ENCODE results near the gene ANKRD40CL. TPM values are rescaled to one million over a fixed set of nuclear protein-coding genes. Genes with fewer than 3 reads are reported as not detected.

The ANKRD40CL gene
- total RNA-seq, 3 donors from 2014 or later = not detected

GRCh38 chr17:50762177-50762576, 5.1 kb downstream of the ANKRD40CL start:
- H3K27me3 Mint-ChIP-seq (ENCODE audit: low read depth) = no peaks in the 10 kb centered on the region

GRCh38 chr17:50758989-50759544, 8.3 kb downstream of the ANKRD40CL start:
- ATAC-seq (no peak), DNase-seq (no peak)
- Mint-ChIP-seq H3K4me3 (no peak overlapping the region), H3K36me3 (ENCODE audit: insufficient read depth) (peaks cover 6% of the 10 kb centered on the region), H3K27me3 (ENCODE audit: low read depth) (no peaks in the 10 kb centered on the region), H3K4me1 (ENCODE audit: low read depth) (peaks cover 8% of the 10 kb centered on the region), H3K9me3 (no peaks in the 10 kb centered on the region)

More at GRCh38 chr17:50762177-50762576, 5.1 kb downstream of the ANKRD40CL start:
- no peaks in the 10 kb centered on the region for H3K36me3 Mint-ChIP-seq (ENCODE audit: insufficient read depth)
- H3K4me3 Mint-ChIP-seq = no peak overlapping the region
- no peak for ATAC-seq
- H3K4me1 Mint-ChIP-seq (ENCODE audit: low read depth) = peaks cover 14% of the 10 kb centered on the region
- DNase-seq = no peak
- no peaks in the 10 kb centered on the region for H3K9me3 Mint-ChIP-seq

- no peak overlapping the region for H3K4me3 Mint-ChIP-seq
- DNase-seq = no peak
- H3K36me3 Mint-ChIP-seq (ENCODE audit: insufficient read depth) = peaks cover 9% of the 10 kb centered on the region
- H3K27me3 Mint-ChIP-seq (ENCODE audit: low read depth) = no peaks in the 10 kb centered on the region
- no peaks in the 10 kb centered on the region for H3K9me3 Mint-ChIP-seq
- no peak for ATAC-seq
- H3K4me1 Mint-ChIP-seq (ENCODE audit: low read depth) = peaks cover 8% of the 10 kb centered on the region
Measured at GRCh38 chr17:50758524-50758923, 8.8 kb downstream of the ANKRD40CL start.

GRCh38 chr17:50754521-50754920, 12.8 kb downstream of the ANKRD40CL start:
- Mint-ChIP-seq H3K36me3 (ENCODE audit: insufficient read depth) (peaks cover 25% of the 10 kb centered on the region), H3K27me3 (ENCODE audit: low read depth) (no peaks in the 10 kb centered on the region), H3K9me3 (no peaks in the 10 kb centered on the region), H3K4me1 (ENCODE audit: low read depth) (no peaks in the 10 kb centered on the region), H3K4me3 (no peak overlapping the region)
- no peak for ATAC-seq
- DNase-seq = no peak

DNA sequence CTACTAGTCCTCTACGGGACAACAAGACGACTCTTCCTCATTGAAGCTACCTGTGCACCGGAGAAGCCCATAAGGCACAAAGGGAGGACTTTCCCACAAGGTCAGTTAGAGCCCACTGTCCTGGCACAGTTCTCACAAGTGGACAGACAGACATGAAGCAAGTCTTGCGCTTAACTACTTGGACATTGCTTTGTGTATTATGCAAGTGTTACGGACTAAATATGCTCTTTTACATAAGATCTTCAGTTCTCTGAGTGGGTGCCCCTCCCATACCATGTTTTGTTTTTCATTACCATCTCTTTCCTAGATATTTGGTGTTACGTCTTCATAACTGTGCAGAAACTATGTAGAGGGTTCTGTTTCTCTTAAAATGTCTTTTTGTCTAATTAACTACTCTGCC, 18.1 kb downstream of the ANKRD40CL start:
- Mint-ChIP-seq H3K4me3 (no peak overlapping the region), H3K27me3 (ENCODE audit: low read depth) (no peaks in the 10 kb centered on the region), H3K4me1 (ENCODE audit: low read depth) (peaks cover 3% of the 10 kb centered on the region), H3K9me3 (no peaks in the 10 kb centered on the region), H3K36me3 (ENCODE audit: insufficient read depth) (peaks cover 43% of the 10 kb centered on the region)
- no peak for DNase-seq
- ATAC-seq = no peak

GRCh38 chr17:50745631-50746030, 21.7 kb downstream of the ANKRD40CL start:
- ATAC-seq = no peak

DNA sequence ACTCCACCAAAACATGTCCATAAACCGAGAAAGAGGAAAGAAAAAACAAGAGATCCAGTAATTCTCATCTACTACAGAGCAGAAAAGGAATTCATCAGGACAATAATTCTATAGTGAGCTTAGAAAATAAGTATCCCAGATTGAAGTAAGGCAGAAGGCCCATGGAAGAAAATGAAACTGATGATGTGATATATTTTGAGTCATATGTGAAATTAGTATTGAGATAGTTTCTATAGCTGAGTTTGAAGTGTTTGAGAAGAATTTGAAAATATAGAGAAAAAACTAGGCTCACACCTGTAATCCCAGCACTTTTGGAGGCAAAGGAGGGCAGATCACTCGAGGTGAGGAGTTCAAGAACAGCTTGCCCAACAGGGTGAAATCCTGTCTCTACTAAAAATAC, 28.2 kb downstream of the ANKRD40CL start:
- peaks cover 44% of the 10 kb centered on the region for H3K36me3 Mint-ChIP-seq (ENCODE audit: insufficient read depth)
- no peak for DNase-seq

More at GRCh38 chr17:50745631-50746030, 21.7 kb downstream of the ANKRD40CL start:
- H3K27me3 Mint-ChIP-seq (ENCODE audit: low read depth) = no peaks in the 10 kb centered on the region
- DNase-seq = no peak
- peaks cover 55% of the 10 kb centered on the region for H3K36me3 Mint-ChIP-seq (ENCODE audit: insufficient read depth)
- peaks cover 3% of the 10 kb centered on the region for H3K4me1 Mint-ChIP-seq (ENCODE audit: low read depth)
- no peak overlapping the region for H3K4me3 Mint-ChIP-seq
- H3K9me3 Mint-ChIP-seq = no peaks in the 10 kb centered on the region

GRCh38 chr17:50737118-50737698, 30.1 kb downstream of the ANKRD40CL start:
- ATAC-seq = peak; percentile 72 to 79
- Mint-ChIP-seq H3K36me3 (ENCODE audit: insufficient read depth) (peaks cover 32% of the 10 kb centered on the region), H3K4me1 (ENCODE audit: low read depth) (peaks cover 50% of the 10 kb centered on the region), H3K4me3 (no peak overlapping the region), H3K27me3 (ENCODE audit: low read depth) (no peaks in the 10 kb centered on the region), H3K9me3 (no peaks in the 10 kb centered on the region)
- no peak for DNase-seq

More for the DNA sequence above, 28.2 kb downstream of the ANKRD40CL start:
- Mint-ChIP-seq H3K9me3 (no peaks in the 10 kb centered on the region), H3K4me1 (ENCODE audit: low read depth) (peaks cover 41% of the 10 kb centered on the region), H3K27me3 (ENCODE audit: low read depth) (no peaks in the 10 kb centered on the region), H3K4me3 (no peak overlapping the region)
- peak; percentile 41 to 52 for ATAC-seq

- H3K27me3 Mint-ChIP-seq (ENCODE audit: low read depth) = no peaks in the 10 kb centered on the region
- H3K36me3 Mint-ChIP-seq (ENCODE audit: insufficient read depth) = peaks cover 21% of the 10 kb centered on the region
- H3K4me1 Mint-ChIP-seq (ENCODE audit: low read depth) = peaks cover 65% of the 10 kb centered on the region
- ATAC-seq (no peak), DNase-seq (no peak)
- H3K4me3 Mint-ChIP-seq = no peak overlapping the region
- no peaks in the 10 kb centered on the region for H3K9me3 Mint-ChIP-seq
Measured at GRCh38 chr17:50735287-50735686, 32.0 kb downstream of the ANKRD40CL start.

GRCh38 chr17:50731575-50732460, 35.5 kb downstream of the ANKRD40CL start:
- H3K27me3 Mint-ChIP-seq (ENCODE audit: low read depth) = no peaks in the 10 kb centered on the region
- peaks cover 8% of the 10 kb centered on the region for H3K36me3 Mint-ChIP-seq (ENCODE audit: insufficient read depth)
- no peaks in the 10 kb centered on the region for H3K9me3 Mint-ChIP-seq
- H3K4me3 Mint-ChIP-seq = no peak overlapping the region
- ATAC-seq = no peak
- H3K4me1 Mint-ChIP-seq (ENCODE audit: low read depth) = peaks cover 64% of the 10 kb centered on the region
- no peak for DNase-seq

- ATAC-seq (peak; percentile 52 to 56), DNase-seq (no peak)
- H3K9me3 Mint-ChIP-seq = no peaks in the 10 kb centered on the region
- H3K27me3 Mint-ChIP-seq (ENCODE audit: low read depth) = no peaks in the 10 kb centered on the region
- H3K4me1 Mint-ChIP-seq (ENCODE audit: low read depth) = peaks cover 60% of the 10 kb centered on the region
- peaks cover 8% of the 10 kb centered on the region for H3K36me3 Mint-ChIP-seq (ENCODE audit: insufficient read depth)
- peak overlapping the region; percentile 29 for H3K4me3 Mint-ChIP-seq
Measured at GRCh38 chr17:50728881-50729765, 38.2 kb downstream of the ANKRD40CL start.

- no peak for ATAC-seq
- no peak for DNase-seq
- no peaks in the 10 kb centered on the region for H3K27me3 Mint-ChIP-seq (ENCODE audit: low read depth)
- H3K4me3 Mint-ChIP-seq = no peak overlapping the region
- peaks cover 8% of the 10 kb centered on the region for H3K36me3 Mint-ChIP-seq (ENCODE audit: insufficient read depth)
- peaks cover 67% of the 10 kb centered on the region for H3K4me1 Mint-ChIP-seq (ENCODE audit: low read depth)
- no peaks in the 10 kb centered on the region for H3K9me3 Mint-ChIP-seq
Measured at GRCh38 chr17:50728112-50728429, 39.2 kb downstream of the ANKRD40CL start.

DNA sequence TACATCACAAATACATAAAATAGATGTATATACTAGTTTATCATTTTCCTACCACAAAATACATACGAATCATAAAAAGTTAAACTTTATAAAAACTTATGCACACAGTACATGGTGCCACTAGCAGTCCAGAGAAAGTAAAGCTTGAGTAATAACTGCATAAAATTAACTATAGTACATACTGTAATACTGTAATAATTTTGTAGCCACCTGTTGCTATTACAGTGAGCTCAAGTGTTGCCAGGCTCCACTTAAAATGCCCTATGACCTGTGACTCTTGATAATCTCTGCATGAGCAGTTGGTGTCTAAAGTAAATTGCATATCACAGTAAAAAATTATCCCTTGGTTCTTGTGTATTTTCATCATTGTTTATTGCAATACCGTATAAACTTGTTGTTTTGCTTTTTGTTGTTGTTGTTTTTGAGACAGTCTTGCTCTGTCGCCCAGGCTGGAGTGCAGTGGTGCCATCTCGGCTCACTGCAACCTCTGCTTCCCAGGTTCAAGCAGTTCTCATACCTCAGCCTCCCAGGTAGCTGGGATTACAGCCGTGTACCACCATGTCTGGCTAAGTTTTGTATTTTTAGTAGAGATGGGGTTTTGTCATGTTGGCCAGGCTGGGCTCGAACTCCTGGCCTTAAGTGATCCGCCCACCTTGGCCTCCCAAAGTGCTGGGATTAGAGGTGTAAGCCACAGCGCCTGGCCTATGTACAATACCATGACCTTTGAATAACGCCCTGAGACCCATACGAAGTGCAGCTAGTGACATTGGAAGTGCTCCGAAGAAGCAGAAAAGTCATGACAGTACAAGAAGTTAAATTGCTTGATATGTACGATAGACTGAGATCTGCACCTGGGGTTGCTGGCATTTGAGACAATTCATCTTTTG, 41.3 kb downstream of the ANKRD40CL start:
- no peaks in the 10 kb centered on the region for H3K9me3 Mint-ChIP-seq
- H3K4me3 Mint-ChIP-seq = no peak overlapping the region
- peaks cover 19% of the 10 kb centered on the region for H3K36me3 Mint-ChIP-seq (ENCODE audit: insufficient read depth)
- peaks cover 62% of the 10 kb centered on the region for H3K4me1 Mint-ChIP-seq (ENCODE audit: low read depth)
- ATAC-seq = no peak
- DNase-seq = no peak
- no peaks in the 10 kb centered on the region for H3K27me3 Mint-ChIP-seq (ENCODE audit: low read depth)
